ENCODE data around the gene BOLA2B.
"Not testable (repeated sequence)": the region's sequence is repeated elsewhere in the genome, so short reads cannot be mapped to it uniquely, and the experiment has no call there.

The BOLA2B gene

GRCh38 chr16:30184096-30184890 lies 9.2 kb downstream of the BOLA2B start:
- DNase-seq: peak; percentile 89

- peak; percentile 90 for DNase-seq
These were observed 10.0 kb downstream of the BOLA2B start, which contains the start of gene CORO1A for GRCh38 chr16:30183233-30184095. Gene CORO1A, plus strand, starts transcription at chr16:30183602. Its CDS starts 1,608 bp downstream, at chr16:30185210.

GRCh38 chr16:30180741-30181140 lies 12.7 kb downstream of the BOLA2B start:
- no peak for DNase-seq

GRCh38 chr16:30179931-30180330 lies 13.5 kb downstream of the BOLA2B start:
- no peak for DNase-seq

- no peak for DNase-seq
These were observed 14.3 kb downstream of the BOLA2B start for GRCh38 chr16:30179195-30179594.

- not testable (repeated sequence) for DNase-seq
These were observed 16.6 kb downstream of the BOLA2B start for GRCh38 chr16:30176876-30177275.

- DNase-seq: no peak
These were observed 20.4 kb downstream of the BOLA2B start for GRCh38 chr16:30173054-30173453.

- DNase-seq: not testable (repeated sequence)
These were observed 23.3 kb downstream of the BOLA2B start for GRCh38 chr16:30170145-30170544.

GRCh38 chr16:30169416-30169815 lies 24.1 kb downstream of the BOLA2B start:
- DNase-seq: not testable (repeated sequence)

GRCh38 chr16:30168746-30169145 lies 24.7 kb downstream of the BOLA2B start:
- DNase-seq: not testable (repeated sequence)

- no peak for DNase-seq
These were observed 27.1 kb downstream of the BOLA2B start for GRCh38 chr16:30166202-30166902.

- no peak for DNase-seq
These were observed 29.9 kb downstream of the BOLA2B start for GRCh38 chr16:30163538-30163937.

GRCh38 chr16:30157214-30157613 lies 36.3 kb downstream of the BOLA2B start:
- no peak for DNase-seq

GRCh38 chr16:30155188-30155587 lies 38.3 kb downstream of the BOLA2B start:
- DNase-seq: no peak

GRCh38 chr16:30152517-30152916 lies 40.9 kb downstream of the BOLA2B start:
- no peak for DNase-seq

GRCh38 chr16:30151091-30151490 lies 42.4 kb downstream of the BOLA2B start:
- DNase-seq: no peak

GRCh38 chr16:30149250-30149930 lies 44.1 kb downstream of the BOLA2B start:
- DNase-seq: no peak

GRCh38 chr16:30147843-30148510 lies 45.5 kb downstream of the BOLA2B start:
- no peak for DNase-seq

- DNase-seq: no peak
These were observed 47.8 kb downstream of the BOLA2B start for GRCh38 chr16:30145657-30146056.

- DNase-seq: no peak
These were observed 48.5 kb downstream of the BOLA2B start for GRCh38 chr16:30144917-30145316.

GRCh38 chr16:30144017-30144416 lies 49.4 kb downstream of the BOLA2B start:
- no peak for DNase-seq

- no peak for DNase-seq
These were observed 50.1 kb downstream of the BOLA2B start for GRCh38 chr16:30143347-30143702.

All from CD4-positive, alpha-beta T cell treated with Interleukin-6 for 4 hours (primary cell).